Stimulated activated CD4-positive, alpha-beta T cell treated with anti-CD3 and anti-CD28 coated beads, Interleukin-4, amount 100 ng/mL, for 24 hours (primary cell): ENCODE measurements around the gene MBP.

Experiments
- DNase-seq: peaks from one replicate; pipeline ENCODE4 v3.0.0-alpha.2; 2020

MBP gene

DNA sequence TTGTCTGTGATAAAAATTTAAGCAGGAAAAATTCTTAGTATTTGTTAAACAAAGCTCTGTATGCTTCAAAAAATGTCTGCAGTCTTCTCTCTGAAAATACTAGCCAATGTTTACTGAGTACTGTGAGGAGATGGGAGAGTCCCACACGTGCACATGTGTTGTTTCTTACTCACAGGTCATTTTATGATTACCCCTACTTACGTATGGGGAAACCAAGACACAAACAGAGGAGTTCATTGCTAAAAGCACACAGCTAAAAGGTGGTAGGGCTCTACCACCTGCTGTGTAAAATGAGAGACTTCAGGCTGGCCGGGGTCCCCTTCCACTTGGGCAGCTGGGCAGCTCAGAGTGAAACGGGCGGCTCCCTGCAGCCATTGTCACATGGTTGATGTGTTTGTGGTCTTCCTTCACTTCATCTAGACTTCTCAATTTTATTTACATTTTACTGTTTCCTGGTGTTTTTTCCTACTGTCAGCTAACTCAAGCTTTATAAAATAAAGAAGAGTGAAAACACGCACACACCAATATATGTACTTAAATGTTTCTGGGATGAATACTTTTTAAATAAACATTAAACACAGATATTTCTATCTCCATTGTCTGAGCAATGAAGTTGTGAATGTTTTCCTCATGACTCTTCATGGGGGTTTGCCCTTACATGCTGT, 71.2 kb downstream of the MBP start:
- DNase-seq, result no peak

DNA sequence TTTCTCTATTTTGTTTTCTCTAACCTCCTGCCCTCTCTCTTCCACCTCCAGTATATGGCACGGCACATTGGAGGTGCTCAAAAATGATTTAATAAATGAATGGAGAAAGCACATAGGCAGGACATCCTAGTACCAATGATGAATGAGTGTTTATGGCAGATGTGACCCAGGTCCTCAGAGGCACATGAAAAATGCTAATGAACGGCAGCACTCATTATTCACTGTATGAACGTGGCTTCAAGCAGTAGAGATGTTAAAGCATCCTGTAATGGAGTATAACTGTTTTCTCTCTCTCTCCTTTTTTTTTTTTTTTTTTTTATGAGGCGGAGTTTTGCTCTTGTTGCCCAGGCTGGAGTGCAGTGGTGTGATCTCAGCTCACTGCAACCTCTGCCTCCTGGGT, 72.4 kb downstream of the MBP start:
- DNase-seq, result no peak

DNA sequence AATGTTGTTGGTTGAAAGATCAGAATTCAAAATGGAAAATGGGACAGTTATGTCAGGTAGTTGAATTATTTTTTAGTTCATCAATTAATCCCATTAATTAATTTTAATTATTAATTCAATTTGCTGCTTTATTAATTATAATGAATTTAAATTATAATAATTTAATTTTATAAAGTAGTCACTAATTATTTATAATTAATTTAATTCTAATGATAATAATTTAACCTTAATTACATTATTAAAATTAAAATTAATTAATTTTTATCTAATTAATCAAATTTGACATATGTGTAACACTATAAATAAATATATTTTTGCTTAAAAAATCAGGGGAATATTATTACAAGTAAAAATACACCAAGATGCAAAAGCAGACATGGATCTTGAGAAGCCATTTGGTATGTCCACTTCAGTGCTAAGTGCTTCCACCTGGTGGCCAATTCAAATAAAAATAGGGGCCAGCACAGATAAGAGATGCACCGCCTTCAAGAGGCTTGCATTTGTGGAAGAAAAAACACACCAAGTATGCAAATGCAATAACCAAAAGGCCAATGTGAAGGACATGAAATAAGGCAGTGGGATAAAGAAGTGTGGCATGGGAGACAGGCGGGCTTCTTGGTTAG, 73.2 kb downstream of the MBP start:
- peak; percentile 54 for DNase-seq

DNA sequence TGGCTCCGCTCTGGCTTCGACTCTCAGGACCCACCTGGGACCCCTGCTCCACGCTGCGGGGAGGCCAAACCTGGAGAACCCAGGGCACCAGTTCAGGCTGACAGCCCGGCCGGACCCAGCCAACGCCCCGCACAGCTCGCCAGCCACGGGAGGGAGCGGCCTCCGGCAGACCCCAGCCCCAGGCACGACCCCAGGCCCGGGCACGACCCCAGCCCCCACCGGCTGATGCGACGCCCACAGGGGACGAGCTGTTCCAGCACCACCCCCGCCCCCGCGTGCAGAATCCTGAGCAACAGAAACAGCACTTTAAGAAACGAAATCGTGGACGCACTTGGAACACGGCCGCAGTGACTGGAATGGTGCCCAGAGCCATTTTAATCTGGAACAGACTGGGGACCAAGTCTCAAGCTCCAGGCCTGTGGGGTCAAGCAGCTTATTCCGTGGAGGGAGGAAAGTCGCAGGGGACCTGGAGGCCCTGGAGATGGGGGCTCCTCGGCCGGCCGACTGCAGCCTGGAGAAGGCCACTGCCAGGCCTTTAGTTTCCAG, 74.2 kb downstream of the MBP start:
- DNase-seq, result no peak

DNA sequence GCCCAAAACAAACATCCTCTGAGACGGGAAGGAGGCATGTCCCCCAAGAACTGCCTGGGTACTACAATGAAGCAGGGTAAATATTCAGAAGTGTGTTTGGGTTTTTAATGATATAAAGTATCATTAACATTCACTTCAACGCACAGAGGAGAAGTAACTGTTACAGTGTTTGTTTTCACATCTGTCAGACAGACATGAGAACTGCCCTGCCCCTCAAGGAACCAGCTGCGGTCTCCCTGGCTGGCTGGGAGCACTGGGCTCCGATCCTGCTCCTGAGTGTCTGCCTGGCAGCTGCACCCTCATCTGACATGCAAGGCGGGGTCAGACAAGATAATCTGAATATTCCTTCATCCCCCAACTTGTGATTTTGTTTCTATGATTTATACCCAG, 75.6 kb downstream of the MBP start:
- DNase-seq, result no peak

DNA sequence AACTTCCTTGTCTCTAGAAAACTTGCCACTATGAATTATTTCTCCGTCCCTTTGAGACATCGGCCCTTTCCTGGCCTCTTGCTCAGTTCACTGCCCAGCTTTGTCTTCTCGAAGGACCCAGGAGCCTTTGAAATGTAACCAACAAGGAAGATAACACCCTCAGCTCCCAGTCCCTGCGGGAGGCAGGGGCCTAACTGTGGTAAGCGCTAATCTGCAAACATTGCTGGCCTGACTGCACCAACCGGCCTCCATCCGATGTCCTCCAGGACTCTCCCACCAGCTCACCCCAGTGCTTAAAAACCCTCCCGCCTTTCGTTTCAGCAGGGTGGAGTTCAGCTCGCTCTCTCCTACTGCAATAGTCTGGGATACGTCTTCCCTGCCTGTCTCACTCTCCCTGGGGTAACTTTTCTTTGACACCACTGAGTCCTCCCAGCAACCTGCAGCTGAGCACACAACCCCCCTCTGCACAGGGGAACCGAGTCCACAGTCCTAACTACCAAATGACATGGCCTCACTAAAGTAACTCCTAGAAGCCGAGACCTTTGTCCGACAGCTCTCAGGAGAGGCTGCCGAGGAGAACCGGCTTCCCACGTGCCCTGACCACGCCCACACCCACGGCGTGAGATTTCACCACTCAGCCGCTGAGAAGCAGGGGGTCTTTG, 76.1 kb downstream of the MBP start:
- DNase-seq, result no peak

DNA sequence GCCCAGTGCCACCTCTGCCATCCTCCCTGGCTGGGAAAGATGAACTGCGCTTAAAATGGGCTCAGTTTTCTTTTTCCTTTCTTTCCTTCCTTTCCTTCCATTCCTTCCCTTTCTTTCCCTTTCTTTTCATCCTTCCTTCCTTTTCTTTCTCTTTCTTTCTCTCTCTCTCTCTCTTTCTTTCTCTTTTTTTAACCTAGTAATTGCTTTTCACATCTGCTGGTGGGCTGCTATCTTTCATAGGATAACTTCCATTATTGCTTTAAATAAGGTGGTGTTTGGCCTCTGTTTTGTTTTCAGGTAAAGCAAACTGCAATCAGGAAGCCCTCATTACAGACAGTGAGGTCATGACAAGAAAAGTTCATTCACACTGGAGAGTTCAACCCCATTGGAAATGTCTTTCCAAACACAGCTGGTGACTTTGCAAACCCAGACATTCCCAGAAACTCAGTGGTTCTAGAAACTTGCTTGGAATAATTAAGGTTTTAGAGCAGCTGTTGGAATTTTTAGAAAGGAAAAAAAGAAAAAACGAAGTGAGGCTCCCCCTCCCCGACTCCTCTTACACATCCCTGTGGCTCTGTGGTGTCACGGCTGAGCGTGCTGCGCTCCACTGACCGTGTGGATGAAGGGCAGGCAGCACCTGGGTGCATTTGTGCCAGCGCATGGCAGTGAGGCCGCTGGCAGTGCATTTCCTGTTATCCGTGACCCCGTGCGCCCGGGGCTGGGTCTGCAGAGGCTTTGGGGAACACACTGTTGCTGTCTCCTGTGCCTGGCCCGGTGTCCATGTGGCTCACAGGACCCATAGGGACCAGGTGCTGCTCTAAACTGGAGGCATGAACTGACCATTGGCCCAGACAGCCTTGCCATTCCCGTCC, 76.9 kb downstream of the MBP start:
- no peak for DNase-seq

DNA sequence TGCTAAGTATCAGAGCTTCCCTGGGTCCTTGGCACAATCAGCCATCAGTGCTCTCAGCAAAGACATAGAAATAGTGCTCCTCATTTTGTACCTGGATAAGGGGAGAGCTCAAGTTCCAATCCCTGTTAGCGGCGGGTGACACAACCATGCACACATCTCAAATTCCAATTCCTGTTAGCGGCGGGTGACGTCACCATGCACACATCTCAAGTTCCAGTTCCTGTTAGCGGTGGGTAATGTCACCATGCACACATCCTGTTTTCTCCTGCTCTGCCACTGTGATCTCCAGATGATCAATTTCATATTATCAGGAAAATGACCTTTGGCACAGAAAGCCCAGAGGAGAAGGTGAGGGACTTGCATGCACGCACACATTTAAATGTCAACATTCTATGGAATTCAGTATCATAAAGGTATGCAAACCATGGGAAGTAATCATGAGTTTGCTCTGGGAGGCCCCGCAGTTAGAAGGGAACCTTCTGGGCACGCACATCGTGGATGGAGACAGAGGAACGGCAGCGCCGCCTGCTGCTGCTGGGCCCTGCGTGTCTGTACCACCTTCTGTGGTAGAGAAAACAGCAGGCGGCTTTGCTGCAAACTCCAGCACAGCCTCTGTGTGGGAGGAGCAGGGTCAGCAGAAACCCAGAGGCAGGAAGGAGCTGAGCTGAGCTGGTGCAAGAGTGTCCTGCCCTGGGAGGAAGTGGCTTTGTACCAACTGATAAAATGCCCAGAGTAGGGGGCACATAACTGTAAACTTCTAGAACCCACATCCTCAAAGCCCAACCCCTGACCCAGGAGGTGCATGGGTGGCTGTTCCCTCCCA, 77.8 kb downstream of the MBP start:
- peak; percentile 81 for DNase-seq

DNA sequence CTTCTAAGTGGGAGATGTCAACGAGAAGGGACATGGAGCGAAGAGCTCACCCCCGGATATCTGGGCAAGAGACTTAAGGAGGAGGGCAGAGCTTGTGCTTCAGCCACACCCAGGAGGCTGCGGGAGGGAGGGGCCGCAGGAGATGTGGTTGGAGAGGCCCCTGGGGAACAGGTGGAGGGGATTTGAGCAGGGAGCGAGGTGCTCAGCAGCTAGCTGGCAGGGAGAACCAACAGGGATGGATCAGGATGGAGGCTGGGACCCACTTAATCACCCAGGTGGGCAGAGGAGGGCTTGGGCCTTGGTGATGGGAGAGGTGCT, 78.3 kb downstream of the MBP start:
- DNase-seq, result peak; percentile 39

DNA sequence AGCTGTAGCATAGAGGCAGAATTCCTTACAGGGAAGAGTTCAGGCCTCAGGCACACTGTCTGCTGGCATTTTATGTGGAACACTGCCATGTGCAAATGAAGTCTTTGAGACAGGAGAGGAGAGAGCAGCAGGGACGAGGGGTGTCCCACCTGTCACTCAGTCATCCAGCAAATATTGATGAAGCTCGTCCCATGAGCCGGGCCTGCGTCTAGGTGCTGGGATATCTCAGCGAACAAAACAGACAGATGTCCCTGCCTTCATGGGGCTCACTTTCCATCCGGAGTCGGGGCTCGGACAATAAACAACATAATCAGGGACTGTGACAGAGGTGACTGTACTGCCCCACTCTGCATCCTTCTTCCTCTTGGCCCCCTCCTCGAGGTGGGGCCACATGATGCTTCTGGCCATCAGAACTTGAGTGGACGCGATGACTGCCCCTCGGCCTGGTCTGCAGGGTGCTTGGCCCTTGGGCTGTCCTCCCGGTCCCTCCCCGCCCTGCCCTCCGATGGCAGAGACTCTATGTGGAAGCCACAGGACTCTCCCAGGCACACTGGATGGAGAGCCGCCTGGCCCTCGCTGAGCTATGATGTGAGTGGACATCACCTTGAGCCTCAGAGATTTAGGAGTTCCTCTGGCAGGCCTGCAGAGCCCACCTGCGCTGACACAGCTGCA, 78.8 kb downstream of the MBP start:
- no peak for DNase-seq

DNA sequence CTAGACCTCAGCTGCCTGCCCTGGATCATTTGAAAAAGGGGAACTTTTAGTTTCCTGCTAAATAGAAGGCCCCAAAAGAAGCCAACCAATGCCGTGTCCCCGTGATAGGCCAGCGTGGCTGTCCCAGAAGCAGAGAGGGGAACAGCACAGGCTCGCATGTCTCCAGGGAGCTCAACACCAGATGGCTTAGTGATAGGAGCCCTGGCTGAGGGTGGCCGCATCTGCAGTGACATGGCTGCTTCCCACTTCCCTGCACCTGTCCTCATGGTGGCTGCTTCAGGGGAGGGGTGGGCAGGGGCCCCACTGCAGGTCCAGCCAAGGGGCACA, 79.6 kb downstream of the MBP start:
- DNase-seq, result no peak

DNA sequence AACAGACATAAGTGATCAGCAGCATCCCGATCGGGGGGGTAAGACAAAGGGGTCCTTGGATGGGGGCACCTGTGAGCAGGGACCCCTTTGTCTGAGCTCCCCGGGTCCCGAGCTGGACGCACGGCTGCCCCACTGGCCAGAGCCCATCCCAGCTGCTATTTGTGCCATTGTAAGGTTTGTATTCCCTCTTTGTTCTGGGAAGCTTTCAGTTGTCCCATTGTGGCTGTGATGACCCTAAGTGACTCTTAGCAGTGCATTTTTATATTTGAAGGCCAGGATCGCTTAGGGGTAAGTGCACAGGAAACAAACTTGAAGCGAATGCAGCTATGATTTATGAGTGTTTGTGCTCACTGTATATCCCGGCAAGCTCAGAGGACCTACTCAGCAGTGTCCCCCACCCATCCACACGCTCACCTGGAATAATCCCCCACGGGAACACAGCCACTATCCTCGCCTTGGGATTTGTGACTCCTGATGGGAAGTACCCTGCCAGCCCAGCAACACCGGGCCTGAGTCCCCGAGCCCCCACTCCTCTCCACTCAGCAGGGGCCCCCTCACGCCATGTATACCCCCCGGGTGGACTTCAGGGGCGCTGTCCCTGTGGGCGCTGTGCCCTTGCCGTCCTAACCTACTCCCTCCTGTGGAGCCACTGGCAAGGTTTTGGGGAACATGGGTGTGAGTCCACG, 80.1 kb downstream of the MBP start:
- DNase-seq, result no peak

DNA sequence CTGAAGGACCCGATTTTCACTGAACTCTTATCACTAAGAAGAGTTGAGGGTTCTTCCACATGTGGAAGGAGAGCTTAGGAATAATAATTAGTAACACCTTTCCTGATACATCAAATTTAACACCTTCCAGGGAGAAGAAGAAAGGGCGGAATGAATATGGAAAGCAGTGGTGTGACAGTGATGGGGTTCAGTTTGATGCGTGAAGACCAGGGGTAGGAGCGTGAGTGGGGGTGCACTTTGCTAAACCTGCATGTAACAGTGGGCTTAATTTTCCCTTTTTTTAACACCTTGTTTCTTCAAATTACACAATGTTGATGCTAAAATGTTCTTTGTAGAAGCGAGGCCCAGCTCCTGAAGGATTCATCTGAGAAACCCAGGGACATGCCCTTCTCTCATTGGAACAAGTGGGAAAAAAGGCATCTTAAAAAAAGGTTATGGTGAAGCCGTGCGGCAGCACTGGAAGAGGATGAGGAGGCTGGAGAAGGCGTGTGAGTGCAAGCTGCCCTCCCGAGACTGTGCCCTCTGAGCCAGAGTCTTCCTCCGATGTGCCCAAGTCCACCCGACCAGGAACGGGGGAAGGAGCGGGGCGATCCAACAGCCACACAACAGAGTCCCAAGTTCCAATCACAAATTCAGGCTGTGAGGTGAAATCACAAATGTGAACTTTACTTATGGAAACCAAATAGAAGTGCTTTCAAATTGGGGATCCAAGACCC, 80.8 kb downstream of the MBP start:
- DNase-seq, result no peak

DNA sequence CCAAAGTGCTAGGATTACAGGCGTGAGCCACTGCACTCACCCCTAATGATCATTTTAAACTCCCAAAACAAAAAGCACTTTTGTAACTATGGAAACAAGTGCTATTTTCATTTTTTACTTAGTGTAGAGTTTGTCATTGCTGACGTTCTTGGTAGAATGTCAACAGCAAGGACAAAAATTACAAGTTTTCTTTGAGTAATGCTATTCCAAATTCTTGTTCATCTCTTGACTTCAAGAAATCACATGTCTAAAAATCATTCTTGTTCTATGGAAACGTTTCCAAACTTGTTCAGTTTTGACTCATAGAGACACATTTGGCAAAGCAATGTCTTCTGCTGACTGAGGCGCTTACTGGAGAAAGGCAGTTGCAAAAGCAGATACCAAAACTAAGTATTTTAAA, 82.6 kb downstream of the MBP start:
- no peak for DNase-seq

DNA sequence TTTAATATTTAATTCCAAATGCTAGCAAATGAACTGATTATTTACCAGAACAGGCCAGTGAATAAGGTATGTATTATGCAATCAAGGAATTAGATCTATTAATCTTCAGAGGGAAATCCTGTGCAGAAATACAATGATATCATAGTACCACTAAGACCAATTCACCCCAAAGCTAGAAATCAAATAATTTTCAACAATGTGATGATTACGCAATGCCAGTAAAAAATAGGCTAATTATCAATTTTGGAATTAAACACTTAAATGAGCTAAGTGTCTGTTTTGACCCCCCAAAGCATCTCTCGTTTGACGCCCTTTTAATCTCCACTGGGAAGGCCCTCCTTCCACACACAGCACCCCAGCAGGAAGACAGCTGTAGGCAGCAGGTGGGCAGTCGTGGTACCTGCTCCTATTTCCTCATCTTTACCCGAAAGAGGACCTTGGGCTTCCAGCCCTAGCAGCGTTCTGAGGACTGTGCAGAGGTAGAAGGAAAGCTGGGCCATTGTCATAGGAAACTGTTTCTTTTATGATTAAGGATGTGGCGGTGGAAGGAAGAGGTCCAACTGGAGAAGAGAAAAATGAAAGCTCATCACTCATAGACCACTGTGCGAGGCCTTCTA, 84.7 kb downstream of the MBP start:
- no peak for DNase-seq

DNA sequence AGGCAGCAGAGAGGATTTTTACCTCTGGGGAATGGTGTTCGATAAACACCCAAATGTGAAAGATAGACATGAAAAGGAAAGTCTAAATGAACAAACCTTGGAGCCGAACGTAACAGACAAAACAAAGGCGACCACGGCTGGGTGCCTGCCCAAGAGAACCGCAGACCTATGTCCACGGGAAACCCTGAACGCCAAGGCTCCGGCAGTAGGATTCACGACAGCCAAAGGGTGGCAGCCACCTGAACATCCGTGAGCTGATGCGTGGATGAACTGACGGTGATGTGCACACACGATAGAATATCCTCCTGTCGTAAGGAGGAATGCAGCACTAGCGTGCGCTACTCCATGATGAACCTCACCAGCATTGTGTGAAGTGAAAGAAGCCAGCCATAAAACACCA, 85.6 kb downstream of the MBP start:
- DNase-seq, result no peak

DNA sequence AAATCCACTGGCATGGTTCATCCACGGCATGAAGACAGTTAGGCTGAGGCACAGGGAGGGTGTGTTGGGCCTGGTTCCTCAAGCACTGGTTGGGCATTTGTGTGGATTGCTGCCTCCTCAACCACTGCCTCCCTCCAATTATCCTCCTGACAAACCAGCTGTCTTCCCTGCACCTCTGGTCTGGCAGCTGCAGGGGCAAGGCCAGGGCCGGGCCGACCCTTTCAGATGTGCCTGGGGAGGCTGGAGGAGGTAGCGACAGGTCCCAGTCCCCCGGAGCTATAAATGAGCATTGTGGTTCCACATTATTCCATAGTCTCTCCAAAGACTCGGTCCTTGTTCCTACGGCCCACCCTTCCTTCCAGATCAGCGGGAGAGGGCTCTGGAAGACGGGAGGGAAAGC, 86.2 kb downstream of the MBP start:
- no peak for DNase-seq

DNA sequence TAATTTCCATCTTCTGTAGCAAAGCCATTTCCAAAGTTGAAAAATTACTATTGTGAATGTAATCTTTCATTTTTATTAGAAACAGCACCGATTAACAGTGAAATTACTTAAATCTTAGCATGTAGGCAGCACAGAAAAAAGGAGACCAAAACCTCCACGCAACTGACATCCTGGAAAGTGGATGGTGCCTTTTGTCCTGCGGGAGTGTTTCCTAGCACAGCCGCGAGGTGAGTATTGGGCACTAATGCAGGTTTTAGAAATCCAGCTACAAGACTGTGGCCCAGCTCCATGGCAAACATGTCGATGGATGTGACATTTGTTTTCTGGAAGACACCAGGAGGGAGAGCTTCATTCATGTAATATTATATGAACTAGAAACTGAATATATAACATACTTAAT, 86.9 kb downstream of the MBP start:
- DNase-seq, result no peak

DNA sequence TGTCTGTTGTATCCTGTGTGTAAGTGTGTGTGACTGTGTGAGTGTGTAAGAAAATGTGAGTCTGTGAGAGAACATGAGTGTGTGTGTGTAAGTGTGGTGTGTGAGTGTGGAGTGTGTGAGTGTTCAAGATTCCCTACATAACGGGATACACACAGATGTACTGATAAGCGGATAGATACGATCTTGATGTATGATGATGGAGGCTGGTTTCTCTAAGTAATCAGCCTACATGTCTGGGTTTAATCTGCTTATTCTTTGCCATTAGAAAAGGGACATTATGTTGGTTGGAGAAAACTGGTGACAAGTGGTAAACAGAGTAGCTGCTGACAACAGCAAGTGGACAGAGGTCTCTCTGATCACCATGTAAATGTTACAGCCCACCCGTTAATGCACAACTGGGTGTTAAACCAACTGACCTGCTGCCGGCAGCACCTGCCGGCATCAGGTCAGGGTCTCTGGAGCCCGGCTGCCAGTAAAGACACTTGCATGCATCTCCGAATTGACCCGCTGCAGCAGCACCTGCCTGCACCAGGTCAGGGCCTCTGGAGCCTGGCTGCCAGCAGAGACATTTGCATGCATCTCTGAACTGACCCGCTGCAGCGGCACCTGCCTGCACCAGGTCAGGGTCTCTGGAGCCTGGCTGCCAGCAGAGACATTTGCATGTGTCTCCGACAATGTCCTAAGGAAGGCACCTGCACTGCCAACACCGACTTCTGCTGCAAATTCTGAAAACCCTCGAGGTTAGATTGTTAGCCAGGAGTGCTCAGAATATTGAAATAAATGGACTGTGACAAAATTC, 87.5 kb downstream of the MBP start:
- no peak for DNase-seq
